ENCODE results near the gene SLAIN2. TPM values are rescaled to one million over a fixed set of nuclear protein-coding genes. Genes with fewer than 3 reads are reported as not detected.

SLAIN2 gene
- total RNA-seq, 1 donor from 2014 or later: 62.1 TPM

GRCh38 chr4:48333587-48333986, 7.7 kb upstream of the SLAIN2 start:
- H3K27me3 Mint-ChIP-seq: no peaks in the 10 kb centered on the region

DNA sequence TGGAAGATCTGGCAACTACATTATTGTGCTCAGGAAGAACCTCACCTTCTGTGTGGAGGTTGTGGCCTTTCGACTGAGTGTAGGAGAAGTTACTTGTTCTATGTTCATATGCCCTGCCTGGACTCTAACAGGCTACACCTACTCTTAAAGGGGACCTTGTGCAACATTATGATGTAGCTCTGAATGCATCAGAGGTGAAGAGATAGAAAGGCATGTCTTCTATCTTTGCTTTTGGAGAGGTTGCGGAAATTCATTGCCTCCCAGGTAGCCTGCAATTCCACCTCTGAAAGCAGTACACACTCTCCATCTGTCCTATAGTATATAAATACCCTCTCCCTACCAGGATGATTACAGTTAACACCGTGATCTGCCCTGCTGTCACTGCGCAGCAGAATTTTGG, 7.1 kb upstream of the SLAIN2 start:
- no peaks in the 10 kb centered on the region for H3K4me1 Mint-ChIP-seq
- no peaks in the 10 kb centered on the region for H3K27me3 Mint-ChIP-seq
- ChIA-PET POLR2A (no interaction called here), CTCF (interaction anchor here (1.5 kb wide), 1 partner anchor 44 kb away, joined by 3 read pairs; no protein-coding TSS in a partner anchor)
- ATAC-seq (ENCODE audit: low read depth): no peak
- H3K9me3 Mint-ChIP-seq: no peaks in the 10 kb centered on the region
- no peak overlapping the region for H3K4me3 Mint-ChIP-seq
- no peak for TF ChIP-seq CTCF (IDR thresholded peaks at IDR 0.05)
- H3K27ac Mint-ChIP-seq: no peak overlapping the region
- no peaks in the 10 kb centered on the region for H3K36me3 Mint-ChIP-seq (ENCODE audit: low read depth)
- no peak for DNase-seq
- intact Hi-C loops (cut with micrococcal nuclease): no loop called here

More at GRCh38 chr4:48333587-48333986, 7.7 kb upstream of the SLAIN2 start:
- CTCF ChIA-PET: interaction anchor here (1.5 kb wide), 1 partner anchor 43 kb away, joined by 3 read pairs; no protein-coding TSS in a partner anchor
- DNase-seq (no peak), ATAC-seq (ENCODE audit: low read depth) (no peak)
- intact Hi-C loops (cut with micrococcal nuclease): no loop called here
- Mint-ChIP-seq H3K36me3 (ENCODE audit: low read depth) (no peaks in the 10 kb centered on the region), H3K27ac (no peak overlapping the region), H3K9me3 (no peaks in the 10 kb centered on the region), H3K4me1 (no peaks in the 10 kb centered on the region), H3K4me3 (no peak overlapping the region)
- TF ChIP-seq CTCF (IDR thresholded peaks at IDR 0.05): no peak
- POLR2A ChIA-PET: no interaction called here

GRCh38 chr4:48334900-48335384, 6.4 kb upstream of the SLAIN2 start:
- ChIA-PET CTCF (no interaction called here), POLR2A (no interaction called here)
- Mint-ChIP-seq H3K27me3 (no peaks in the 10 kb centered on the region), H3K9me3 (no peaks in the 10 kb centered on the region), H3K36me3 (ENCODE audit: low read depth) (no peaks in the 10 kb centered on the region), H3K4me3 (no peak overlapping the region), H3K4me1 (no peaks in the 10 kb centered on the region), H3K27ac (no peak overlapping the region)
- DNase-seq (no peak), ATAC-seq (ENCODE audit: low read depth) (no peak)
- intact Hi-C loops (cut with micrococcal nuclease): no loop called here
- no peak for TF ChIP-seq CTCF (IDR thresholded peaks at IDR 0.05)

DNA sequence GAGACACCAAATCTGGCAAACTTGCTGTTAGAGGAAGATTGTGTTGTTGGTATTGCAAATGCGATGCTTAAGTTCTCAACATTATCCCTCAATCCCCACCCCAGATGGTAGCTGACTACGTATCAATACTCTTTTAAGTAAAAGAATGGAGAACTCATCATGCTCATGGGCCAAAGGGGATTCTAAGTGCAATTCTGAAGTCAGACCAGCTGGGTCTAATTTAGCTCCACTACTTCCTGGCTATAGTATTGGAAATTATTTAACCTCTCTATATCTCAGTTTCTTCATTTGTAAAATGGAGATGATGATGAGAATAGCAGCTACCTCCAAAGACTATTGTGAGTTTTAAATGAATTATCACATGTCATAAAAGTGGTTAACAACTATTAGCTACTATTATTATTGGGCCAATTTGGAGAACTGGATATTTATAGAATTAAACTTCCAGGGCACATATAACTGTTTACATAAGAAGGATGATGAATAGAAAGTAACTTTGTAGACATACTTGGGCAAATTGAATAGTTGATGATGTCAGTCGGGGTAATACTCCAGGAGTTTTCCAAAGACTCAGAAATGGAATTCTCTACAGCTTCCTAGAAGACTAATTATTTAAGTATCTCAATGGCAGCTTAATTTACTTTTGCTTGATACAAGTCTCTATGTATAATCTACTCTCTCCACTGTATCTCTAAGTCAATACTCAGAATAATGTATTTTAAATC, 5.0 kb upstream of the SLAIN2 start:
- Mint-ChIP-seq H3K27ac (no peak overlapping the region), H3K4me3 (no peak overlapping the region), H3K36me3 (ENCODE audit: low read depth) (peaks cover 3% of the 10 kb centered on the region), H3K9me3 (no peaks in the 10 kb centered on the region), H3K27me3 (no peaks in the 10 kb centered on the region), H3K4me1 (peaks cover 6% of the 10 kb centered on the region)
- ChIA-PET CTCF (no interaction called here), POLR2A (no interaction called here)
- no peak for DNase-seq
- ATAC-seq (ENCODE audit: low read depth): no peak
- intact Hi-C loops (cut with micrococcal nuclease): no loop called here
- TF ChIP-seq CTCF (IDR thresholded peaks at IDR 0.05): no peak

DNA sequence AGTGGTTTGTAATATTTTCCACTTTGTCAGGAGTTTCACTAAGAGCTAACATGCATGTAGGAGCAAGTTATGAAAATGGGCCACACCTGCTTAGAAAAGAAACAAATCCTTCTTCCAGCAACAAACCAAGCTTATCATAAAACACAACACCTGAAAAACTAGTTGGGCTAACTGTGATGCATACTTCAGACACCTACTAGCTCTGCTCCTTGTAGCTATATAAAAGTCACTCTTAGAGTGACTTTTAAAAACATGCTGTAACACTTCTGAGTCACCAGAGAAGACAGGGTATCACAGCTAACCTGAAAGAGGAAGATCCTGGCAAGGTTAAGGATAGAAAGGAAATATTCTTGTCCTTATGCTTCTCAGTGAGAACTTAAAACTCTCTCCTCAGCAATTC, 3.6 kb upstream of the SLAIN2 start:
- H3K36me3 Mint-ChIP-seq (ENCODE audit: low read depth): peaks cover 6% of the 10 kb centered on the region
- peaks cover 13% of the 10 kb centered on the region for H3K4me1 Mint-ChIP-seq
- no peaks in the 10 kb centered on the region for H3K9me3 Mint-ChIP-seq
- ATAC-seq (ENCODE audit: low read depth): no peak
- no peak overlapping the region for H3K4me3 Mint-ChIP-seq
- intact Hi-C loops (cut with micrococcal nuclease): no loop called here
- H3K27me3 Mint-ChIP-seq: no peaks in the 10 kb centered on the region
- ChIA-PET POLR2A (no interaction called here), CTCF (no interaction called here)
- TF ChIP-seq CTCF (IDR thresholded peaks at IDR 0.05): no peak
- no peak overlapping the region for H3K27ac Mint-ChIP-seq
- DNase-seq: no peak

Data from activated B cell treated with CpG ODN at 0.5 μM for 24 hours (primary cell).